DND-41 (cell line): ENCODE results near the gene MACROD1.

Source experiments
- ATAC-seq: fragments of 200-7000 bp; cut with Tn5 transposase; 3 replicates; pipeline ENCODE4 v1.9.1; 2021; ENCODE audit warnings: low read depth; ENCODE audit not compliant: insufficient read depth
- DNase-seq: peaks from one replicate; pipeline ENCODE4 v3.0.0-alpha.2; 2020
- H2AFZ ChIP-seq: 2 replicates; pipeline ENCODE4 v1.6.0; 2012; ENCODE audit warnings: low read depth, low read length
- H3K27ac ChIP-seq: 2 replicates; pipeline ENCODE4 v1.5.1; 2012; ENCODE audit warnings: low read length, inconsistent platforms
- H3K27me3 ChIP-seq: fragments of 200-600 bp; sonication (generic); 2 replicates; pipeline ENCODE4 v1.6.0; 2012; ENCODE audit warnings: low read length, mild to moderate bottlenecking, inconsistent platforms; ENCODE audit not compliant: insufficient read depth, poor library complexity
- H3K36me3 ChIP-seq: 2 replicates; pipeline ENCODE4 v1.5.1; 2012; ENCODE audit warnings: low read length, inconsistent platforms; ENCODE audit not compliant: insufficient read depth
- H3K4me1 ChIP-seq: 2 replicates; pipeline ENCODE4 v1.5.1; 2012; ENCODE audit warnings: mild to moderate bottlenecking, low read length; ENCODE audit not compliant: insufficient read depth
- H3K4me2 ChIP-seq: 2 replicates; pipeline ENCODE4 v1.6.0; 2012; ENCODE audit warnings: mild to moderate bottlenecking, moderate library complexity, low read length, inconsistent platforms; ENCODE audit not compliant: insufficient read depth
- H3K4me3 ChIP-seq, 2 experiments: fragments of 200-600 bp in 1 of 2; shearing (Covaris generic) in 1 of 2; 2 replicates each; pipeline ENCODE4 v1.5.1; 2012 to 2016; ENCODE audit warnings: inconsistent platforms in 2 of 2, low read length in 2 of 2, mild to moderate bottlenecking in 2 of 2, low read depth in 1 of 2, moderate library complexity in 1 of 2
- H3K79me2 ChIP-seq: 2 replicates; pipeline ENCODE4 v1.6.0; 2012; ENCODE audit warnings: low read length, inconsistent platforms; ENCODE audit not compliant: insufficient read depth
- H3K9ac ChIP-seq: 2 replicates; pipeline ENCODE4 v1.6.0; 2012; ENCODE audit warnings: low read depth, mild to moderate bottlenecking, inconsistent platforms, low read length, moderate library complexity
- H3K9me3 ChIP-seq: 2 replicates; pipeline ENCODE4 v1.5.1; 2012; ENCODE audit warnings: low read length, moderate library complexity, mild to moderate bottlenecking, inconsistent platforms; ENCODE audit not compliant: insufficient read depth, severe bottlenecking
- H4K20me1 ChIP-seq: 2 replicates; pipeline ENCODE4 v1.6.0; 2012; ENCODE audit warnings: low read length; ENCODE audit not compliant: insufficient read depth
- EZH2 ChIP-seq: IDR thresholded peaks from 3 replicates; pipeline ENCODE4 v1.6.1; 2012; ENCODE audit warnings: borderline replicate concordance, low read depth, mild to moderate bottlenecking, moderate library complexity, low read length, inconsistent platforms; ENCODE audit not compliant: severe bottlenecking
- TF ChIP-seq, protein P1 (sequence below): IDR thresholded peaks from 2 replicates; pipeline ENCODE4 v1.5.1; 2012; ENCODE audit warnings: borderline replicate concordance, low read length, moderate library complexity, mild to moderate bottlenecking; ENCODE audit not compliant: poor library complexity, severe bottlenecking; ENCODE audit errors: extremely low read depth

The MACROD1 gene

DNA sequence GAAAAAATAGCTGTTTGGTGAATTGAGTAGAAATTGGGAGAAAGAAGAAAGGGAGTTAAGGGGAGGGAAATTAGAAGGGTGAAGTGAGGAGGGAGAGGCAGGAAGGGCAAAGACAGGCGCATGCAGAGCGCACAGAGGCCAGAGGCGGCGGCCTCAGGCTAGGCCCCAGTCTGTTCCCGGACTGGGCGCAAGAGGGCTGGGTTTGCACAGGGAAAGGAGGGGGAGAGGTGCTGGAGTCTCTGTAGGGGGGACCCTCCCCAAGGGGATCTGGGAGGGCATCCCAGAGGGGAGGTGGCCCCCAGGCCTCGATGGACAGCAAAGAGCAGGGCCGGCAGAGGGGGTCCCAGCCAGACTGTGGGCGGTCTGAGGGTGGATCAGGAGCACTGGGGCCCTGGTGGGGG lies 131.5 kb downstream of the MACROD1 start:
- no peak overlapping the region for H2AFZ ChIP-seq
- H3K79me2 ChIP-seq: no peaks in the 10 kb centered on the region
- ATAC-seq (no peak), DNase-seq (no peak)
- H3K4me3 ChIP-seq: no peak overlapping the region
- peaks cover 10% of the 10 kb centered on the region for H3K4me1 ChIP-seq
- peaks cover 65% of the 10 kb centered on the region for H4K20me1 ChIP-seq
- no peaks in the 10 kb centered on the region for H3K36me3 ChIP-seq
- H3K9ac ChIP-seq: no peak overlapping the region
- no peaks in the 10 kb centered on the region for H3K9me3 ChIP-seq
- H3K4me2 ChIP-seq: no peak overlapping the region
- TF ChIP-seq, protein P1, sequence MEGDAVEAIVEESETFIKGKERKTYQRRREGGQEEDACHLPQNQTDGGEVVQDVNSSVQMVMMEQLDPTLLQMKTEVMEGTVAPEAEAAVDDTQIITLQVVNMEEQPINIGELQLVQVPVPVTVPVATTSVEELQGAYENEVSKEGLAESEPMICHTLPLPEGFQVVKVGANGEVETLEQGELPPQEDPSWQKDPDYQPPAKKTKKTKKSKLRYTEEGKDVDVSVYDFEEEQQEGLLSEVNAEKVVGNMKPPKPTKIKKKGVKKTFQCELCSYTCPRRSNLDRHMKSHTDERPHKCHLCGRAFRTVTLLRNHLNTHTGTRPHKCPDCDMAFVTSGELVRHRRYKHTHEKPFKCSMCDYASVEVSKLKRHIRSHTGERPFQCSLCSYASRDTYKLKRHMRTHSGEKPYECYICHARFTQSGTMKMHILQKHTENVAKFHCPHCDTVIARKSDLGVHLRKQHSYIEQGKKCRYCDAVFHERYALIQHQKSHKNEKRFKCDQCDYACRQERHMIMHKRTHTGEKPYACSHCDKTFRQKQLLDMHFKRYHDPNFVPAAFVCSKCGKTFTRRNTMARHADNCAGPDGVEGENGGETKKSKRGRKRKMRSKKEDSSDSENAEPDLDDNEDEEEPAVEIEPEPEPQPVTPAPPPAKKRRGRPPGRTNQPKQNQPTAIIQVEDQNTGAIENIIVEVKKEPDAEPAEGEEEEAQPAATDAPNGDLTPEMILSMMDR: no peak
- TF ChIP-seq EZH2: no peak
- peaks cover 18% of the 10 kb centered on the region for H3K27me3 ChIP-seq
- H3K27ac ChIP-seq: no peak overlapping the region

DNA sequence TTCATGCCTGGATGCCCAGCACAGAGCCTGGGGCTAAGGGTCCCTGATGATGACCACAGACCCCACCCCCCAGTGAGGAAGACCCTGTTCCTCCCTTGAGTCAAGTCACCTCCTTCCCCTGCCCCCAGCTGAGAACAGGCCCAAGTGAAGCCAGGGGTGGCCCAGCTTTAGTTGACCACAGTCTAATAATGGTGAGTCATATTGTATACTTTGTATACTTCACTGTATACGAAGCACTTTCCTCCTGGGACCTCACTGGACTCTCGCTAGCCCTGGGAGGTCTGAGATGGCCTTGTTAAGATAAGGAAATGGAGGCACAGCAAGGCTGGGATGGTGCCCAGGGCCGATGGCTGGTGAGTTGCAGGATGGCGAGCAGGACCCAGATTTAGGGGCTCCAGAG lies 133.9 kb downstream of the MACROD1 start:
- H3K9ac ChIP-seq: no peak overlapping the region
- no peak overlapping the region for H3K27ac ChIP-seq
- H3K4me1 ChIP-seq: peaks cover 9% of the 10 kb centered on the region
- no peak overlapping the region for H3K4me2 ChIP-seq
- H2AFZ ChIP-seq: no peak overlapping the region
- ATAC-seq (no peak), DNase-seq (no peak)
- peaks cover 65% of the 10 kb centered on the region for H4K20me1 ChIP-seq
- no peaks in the 10 kb centered on the region for H3K9me3 ChIP-seq
- TF ChIP-seq EZH2: no peak
- TF ChIP-seq, protein P1: no peak
- H3K4me3 ChIP-seq: no peak overlapping the region
- H3K79me2 ChIP-seq: no peaks in the 10 kb centered on the region
- H3K27me3 ChIP-seq: peaks cover 9% of the 10 kb centered on the region
- no peaks in the 10 kb centered on the region for H3K36me3 ChIP-seq

DNA sequence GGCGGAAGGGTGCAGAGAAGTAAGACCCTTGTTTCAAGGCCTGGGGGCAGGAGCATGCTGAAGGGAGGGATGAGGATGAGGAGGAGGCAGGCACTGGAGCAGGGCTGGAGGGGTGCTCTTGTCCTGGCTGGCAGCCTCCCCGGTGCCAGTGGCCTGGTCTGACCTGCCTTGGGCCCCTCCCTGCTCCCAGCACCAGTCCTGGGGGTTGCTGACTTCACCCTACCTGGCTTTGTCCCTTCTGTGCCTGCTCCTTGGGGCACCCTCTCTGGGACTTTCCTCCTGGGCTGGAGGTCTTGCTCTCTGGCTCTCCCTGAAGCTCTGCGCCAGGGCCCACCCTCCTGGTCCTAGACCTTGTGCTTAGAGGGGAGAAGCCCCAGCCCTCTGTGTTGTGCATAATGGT lies 134.9 kb downstream of the MACROD1 start:
- H3K4me1 ChIP-seq: no peaks in the 10 kb centered on the region
- peaks cover 60% of the 10 kb centered on the region for H4K20me1 ChIP-seq
- no peaks in the 10 kb centered on the region for H3K9me3 ChIP-seq
- no peak overlapping the region for H3K27ac ChIP-seq
- no peak overlapping the region for H3K4me2 ChIP-seq
- TF ChIP-seq EZH2: no peak
- TF ChIP-seq, protein P1: no peak
- H2AFZ ChIP-seq: no peak overlapping the region
- no peaks in the 10 kb centered on the region for H3K36me3 ChIP-seq
- no peak overlapping the region for H3K4me3 ChIP-seq
- no peaks in the 10 kb centered on the region for H3K27me3 ChIP-seq
- H3K9ac ChIP-seq: no peak overlapping the region
- DNase-seq (no peak), ATAC-seq (no peak)
- H3K79me2 ChIP-seq: no peaks in the 10 kb centered on the region

DNA sequence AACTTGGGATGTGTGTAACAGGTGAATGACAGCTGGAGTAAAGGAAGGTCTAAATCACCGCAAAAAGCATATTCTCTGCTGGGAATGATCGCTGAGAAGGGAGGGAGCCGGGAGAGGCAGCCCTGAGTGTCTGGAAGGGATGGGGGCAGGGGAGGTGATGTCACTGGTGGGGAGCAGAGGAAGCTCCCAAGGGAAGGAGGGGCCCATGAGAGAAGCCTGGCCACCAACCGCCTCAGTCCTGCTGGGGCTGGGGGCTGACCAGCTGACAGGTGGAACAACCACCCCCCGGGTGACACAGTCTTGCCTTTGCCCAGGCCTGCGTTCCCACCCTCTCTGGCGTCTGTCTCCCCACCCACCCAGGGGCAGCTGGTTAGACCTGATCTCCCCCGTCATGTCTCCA lies 136.1 kb downstream of the MACROD1 start:
- ATAC-seq (no peak), DNase-seq (no peak)
- no peak overlapping the region for H3K27ac ChIP-seq
- H3K79me2 ChIP-seq: no peaks in the 10 kb centered on the region
- H3K4me1 ChIP-seq: no peaks in the 10 kb centered on the region
- H4K20me1 ChIP-seq: peaks cover 55% of the 10 kb centered on the region
- no peaks in the 10 kb centered on the region for H3K27me3 ChIP-seq
- H3K4me3 ChIP-seq: no peak overlapping the region
- H3K36me3 ChIP-seq: no peaks in the 10 kb centered on the region
- H3K9me3 ChIP-seq: no peaks in the 10 kb centered on the region
- TF ChIP-seq EZH2: no peak
- TF ChIP-seq, protein P1: no peak
- H2AFZ ChIP-seq: no peak overlapping the region
- no peak overlapping the region for H3K9ac ChIP-seq
- no peak overlapping the region for H3K4me2 ChIP-seq
